ENCODE data around the gene GSG1.
"Not testable (repeated sequence)": the region's sequence is repeated elsewhere in the genome, so short reads cannot be mapped to it uniquely, and the experiment has no call there.

The GSG1 gene

GRCh38 chr12:13060581-13060980 is 42.9 kb downstream of the GSG1 start:
- peak; percentile 27 for DNase-seq (ENCODE audit: low spot score)

GRCh38 chr12:13053617-13054016 is 49.9 kb downstream of the GSG1 start:
- DNase-seq (ENCODE audit: low spot score): not testable (repeated sequence)

- no peak for DNase-seq (ENCODE audit: low spot score)
Observed at GRCh38 chr12:13052421-13052820, 51.0 kb downstream of the GSG1 start.

- no peak for DNase-seq (ENCODE audit: low spot score)
Observed at GRCh38 chr12:13049816-13050215, 53.7 kb downstream of the GSG1 start.

GRCh38 chr12:13046964-13047363 is 56.5 kb downstream of the GSG1 start:
- DNase-seq (ENCODE audit: low spot score): no peak

GRCh38 chr12:13045816-13046215 is 57.7 kb downstream of the GSG1 start:
- DNase-seq (ENCODE audit: low spot score): no peak

GRCh38 chr12:13044906-13045299 is 58.6 kb downstream of the GSG1 start:
- DNase-seq (ENCODE audit: low spot score): no peak

GRCh38 chr12:13044002-13044905 is 59.2 kb downstream of the GSG1 start, which contains the start of gene FAM234B:
Gene FAM234B (plus strand): TSS chr12:13044381. CDS start chr12:13044404, 23 bp downstream.
- DNase-seq (ENCODE audit: low spot score): peak; percentile 64

GRCh38 chr12:13042666-13043230 is 60.7 kb downstream of the GSG1 start:
- DNase-seq (ENCODE audit: low spot score): no peak

GRCh38 chr12:13041224-13041623 is 62.2 kb downstream of the GSG1 start:
- no peak for DNase-seq (ENCODE audit: low spot score)

GRCh38 chr12:13039328-13039956 is 64.0 kb downstream of the GSG1 start:
- DNase-seq (ENCODE audit: low spot score): peak; percentile 14

GRCh38 chr12:13038491-13039161 is 64.8 kb downstream of the GSG1 start:
- DNase-seq (ENCODE audit: low spot score): peak; percentile 13

GRCh38 chr12:13036881-13037280 is 66.6 kb downstream of the GSG1 start:
- no peak for DNase-seq (ENCODE audit: low spot score)

- not testable (repeated sequence) for DNase-seq (ENCODE audit: low spot score)
Observed at GRCh38 chr12:13035335-13035734, 68.1 kb downstream of the GSG1 start.

Data from kidney tubule cell (primary cell).